Neural cell (in vitro differentiated cells): ENCODE measurements around the gene ID4.

Source experiments
- CTCF ChIP-seq: fragments of 450-650 bp; IDR thresholded peaks from 2 replicates; pipeline ENCODE4 v1.5.1; 2014; ENCODE audit warnings: antibody characterized with exemption, mild to moderate bottlenecking, moderate library complexity; ENCODE audit not compliant: poor library complexity, severe bottlenecking
- EP300 ChIP-seq: fragments of 450-650 bp; conservative IDR thresholded peaks from 2 replicates; pipeline ENCODE4 v1.6.1; 2014; ENCODE audit warnings: antibody characterized with exemption, mild to moderate bottlenecking, moderate library complexity; ENCODE audit not compliant: poor library complexity, severe bottlenecking

GRCh38 chr6:19852927-19853326, 15.8 kb downstream of the ID4 start:
- TF ChIP-seq EP300 (no peak), CTCF (no peak)
